Omental fat pad (tissue), 4 donors: ENCODE data around the gene TIFAB. TPM values are rescaled to one million over a fixed set of nuclear protein-coding genes. Genes with fewer than 3 reads are reported as not detected.

ENCODE experiments used
- ATAC-seq: fragments of 150-250 bp; one replicate; pipeline ENCODE4 v1.9.1; 2016; ENCODE audit warnings: mild to moderate bottlenecking, moderate library complexity; ENCODE audit not compliant: low FRiP score
- DNase-seq: peaks from one replicate; pipeline ENCODE4 v3.0.0-alpha.2; 2019; ENCODE audit warnings: low spot score
- CTCF ChIP-seq, 3 donors: fragments of 450-650 bp; IDR thresholded peaks; one replicate each; pipeline ENCODE4 v1.5.1; 2016 to 2017; ENCODE audit warnings: antibody characterized with exemption in 3 of 3, mild to moderate bottlenecking in 3 of 3, moderate library complexity in 2 of 3
- total RNA-seq, 4 donors: library from RNA; depleted of rRNA; stranded (reverse); fragments of >200 nt; gene quantifications; one replicate each; pipeline ENCODE4 v1.1.0, GENCODE V29; 2016

The TIFAB gene
- total RNA-seq, 4 donors from 2014 or later = not detected

- no peak for TF ChIP-seq CTCF (IDR thresholded peaks at IDR 0.05)
- no peak for DNase-seq
- no peak for ATAC-seq
These were observed 34.9 kb upstream of the TIFAB start for GRCh38 chr5:135487037-135487395.

- DNase-seq = no peak
- TF ChIP-seq CTCF (IDR thresholded peaks at IDR 0.05) = no peak
- no peak for ATAC-seq
These were observed 34.2 kb upstream of the TIFAB start for GRCh38 chr5:135486131-135487036.

- TF ChIP-seq CTCF (IDR thresholded peaks at IDR 0.05) = no peak
- ATAC-seq (no peak), DNase-seq (no peak)
These were observed 32.5 kb upstream of the TIFAB start for GRCh38 chr5:135484674-135485086.

- DNase-seq = no peak
- no peak for TF ChIP-seq CTCF (IDR thresholded peaks at IDR 0.05)
- ATAC-seq = no peak
These were observed 31.1 kb upstream of the TIFAB start for GRCh38 chr5:135483254-135483653.

- ATAC-seq = no peak
- TF ChIP-seq CTCF (IDR thresholded peaks at IDR 0.05) = no peak
These were observed 30.3 kb upstream of the TIFAB start for GRCh38 chr5:135482381-135482933.

GRCh38 chr5:135481909-135482311 is 29.8 kb upstream of the TIFAB start:
- no peak for TF ChIP-seq CTCF (IDR thresholded peaks at IDR 0.05)
- DNase-seq (no peak), ATAC-seq (no peak)

More at GRCh38 chr5:135482381-135482933, 30.3 kb upstream of the TIFAB start:
- DNase-seq = no peak

GRCh38 chr5:135481387-135481786 is 29.2 kb upstream of the TIFAB start:
- no peak for TF ChIP-seq CTCF (IDR thresholded peaks at IDR 0.05)
- no peak for DNase-seq
- ATAC-seq = no peak
